ENCODE results near the gene ATG13. TPM values are rescaled to one million over a fixed set of nuclear protein-coding genes. Genes with fewer than 3 reads are reported as not detected.

ATG13 gene
- total RNA-seq, 1 donor from 2014 or later = 51.3 TPM

- TF ChIP-seq CTCF (conservative IDR thresholded peaks at IDR 0.05) = no peak
- H3K27me3 Mint-ChIP-seq (ENCODE audit: low read depth) = no peaks in the 10 kb centered on the region
- H3K27ac Mint-ChIP-seq (ENCODE audit: unreplicated experiment) = no peak overlapping the region
- H3K36me3 Mint-ChIP-seq (ENCODE audit: low read depth) = peaks cover 3% of the 10 kb centered on the region
- no peaks in the 10 kb centered on the region for H3K4me1 Mint-ChIP-seq
- H3K4me3 Mint-ChIP-seq = no peak overlapping the region
- H3K9me3 Mint-ChIP-seq = no peaks in the 10 kb centered on the region
- no peak for DNase-seq (ENCODE audit: low read depth, low spot score)
Measured at GRCh38 chr11:46655631-46656030, 38.3 kb downstream of the ATG13 start.

- TF ChIP-seq CTCF (conservative IDR thresholded peaks at IDR 0.05) = no peak
- no peak overlapping the region for H3K27ac Mint-ChIP-seq (ENCODE audit: unreplicated experiment)
- H3K9me3 Mint-ChIP-seq = no peaks in the 10 kb centered on the region
- no peaks in the 10 kb centered on the region for H3K4me1 Mint-ChIP-seq
- no peaks in the 10 kb centered on the region for H3K27me3 Mint-ChIP-seq (ENCODE audit: low read depth)
- H3K4me3 Mint-ChIP-seq = no peak overlapping the region
- H3K36me3 Mint-ChIP-seq (ENCODE audit: low read depth) = peaks cover 3% of the 10 kb centered on the region
- no peak for DNase-seq (ENCODE audit: low read depth, low spot score)
Measured at GRCh38 chr11:46657186-46657585, 39.8 kb downstream of the ATG13 start.

GRCh38 chr11:46658259-46658658 lies 40.9 kb downstream of the ATG13 start:
- Mint-ChIP-seq H3K27me3 (ENCODE audit: low read depth) (no peaks in the 10 kb centered on the region), H3K27ac (ENCODE audit: unreplicated experiment) (no peak overlapping the region), H3K4me1 (no peaks in the 10 kb centered on the region), H3K36me3 (ENCODE audit: low read depth) (peaks cover 3% of the 10 kb centered on the region), H3K4me3 (no peak overlapping the region), H3K9me3 (no peaks in the 10 kb centered on the region)
- no peak for DNase-seq (ENCODE audit: low read depth, low spot score)
- TF ChIP-seq CTCF (conservative IDR thresholded peaks at IDR 0.05) = no peak

GRCh38 chr11:46659908-46660307 lies 42.6 kb downstream of the ATG13 start:
- DNase-seq (ENCODE audit: low read depth, low spot score) = no peak
- Mint-ChIP-seq H3K4me3 (no peak overlapping the region), H3K27me3 (ENCODE audit: low read depth) (no peaks in the 10 kb centered on the region), H3K9me3 (no peaks in the 10 kb centered on the region), H3K4me1 (no peaks in the 10 kb centered on the region), H3K36me3 (ENCODE audit: low read depth) (peaks cover 3% of the 10 kb centered on the region), H3K27ac (ENCODE audit: unreplicated experiment) (no peak overlapping the region)
- no peak for TF ChIP-seq CTCF (conservative IDR thresholded peaks at IDR 0.05)

GRCh38 chr11:46661836-46662235 lies 44.5 kb downstream of the ATG13 start:
- Mint-ChIP-seq H3K9me3 (no peaks in the 10 kb centered on the region), H3K36me3 (ENCODE audit: low read depth) (peaks cover under 1% of the 10 kb centered on the region), H3K4me3 (no peak overlapping the region), H3K27me3 (ENCODE audit: low read depth) (no peaks in the 10 kb centered on the region), H3K27ac (ENCODE audit: unreplicated experiment) (no peak overlapping the region), H3K4me1 (no peaks in the 10 kb centered on the region)
- no peak for DNase-seq (ENCODE audit: low read depth, low spot score)
- TF ChIP-seq CTCF (conservative IDR thresholded peaks at IDR 0.05) = no peak

- Mint-ChIP-seq H3K27me3 (ENCODE audit: low read depth) (no peaks in the 10 kb centered on the region), H3K27ac (ENCODE audit: unreplicated experiment) (no peak overlapping the region), H3K9me3 (no peaks in the 10 kb centered on the region), H3K4me3 (no peak overlapping the region), H3K36me3 (ENCODE audit: low read depth) (no peaks in the 10 kb centered on the region), H3K4me1 (no peaks in the 10 kb centered on the region)
- TF ChIP-seq CTCF (conservative IDR thresholded peaks at IDR 0.05) = no peak
- no peak for DNase-seq (ENCODE audit: low read depth, low spot score)
Measured at GRCh38 chr11:46662366-46662765, 45.0 kb downstream of the ATG13 start.

All from neural crest cell (in vitro differentiated cells).